ENCODE data around the gene NDUFA8.

DNA sequence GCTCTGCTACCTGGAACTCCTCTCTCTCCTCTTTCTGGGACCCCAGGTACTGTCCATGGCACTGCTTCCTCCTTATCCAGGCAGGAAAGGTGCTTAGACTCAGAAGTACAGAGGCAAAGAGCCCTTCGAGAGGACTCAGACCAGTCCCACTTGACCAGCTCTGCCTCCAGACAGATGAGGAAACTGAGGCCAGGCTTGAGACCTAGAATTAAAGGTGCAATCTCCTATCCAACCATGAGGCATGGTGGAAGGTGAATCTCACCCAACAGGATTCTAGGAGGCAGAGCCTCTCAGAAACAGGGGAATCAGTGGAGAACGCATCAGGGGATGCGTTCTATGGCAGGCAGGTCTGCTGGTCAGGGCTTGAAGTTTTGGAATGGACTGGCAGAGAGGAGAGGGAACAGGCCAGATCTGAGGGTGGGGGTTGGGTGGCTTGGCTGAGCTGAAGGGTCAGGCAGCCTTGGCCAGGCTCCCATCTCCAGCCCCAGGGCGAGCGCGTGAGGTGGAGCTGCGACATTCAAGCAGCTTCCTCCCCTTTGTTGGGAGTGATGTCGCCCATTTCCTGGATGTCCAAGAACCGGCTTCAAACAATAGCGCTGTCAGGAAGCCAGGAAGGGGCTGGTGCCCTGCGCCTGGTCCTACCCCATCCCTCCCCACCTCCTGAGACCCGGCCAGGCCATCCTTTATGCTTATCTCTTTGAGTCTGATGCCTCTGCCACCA, 26.2 kb downstream of the NDUFA8 start:
- TF ChIP-seq, protein P1, sequence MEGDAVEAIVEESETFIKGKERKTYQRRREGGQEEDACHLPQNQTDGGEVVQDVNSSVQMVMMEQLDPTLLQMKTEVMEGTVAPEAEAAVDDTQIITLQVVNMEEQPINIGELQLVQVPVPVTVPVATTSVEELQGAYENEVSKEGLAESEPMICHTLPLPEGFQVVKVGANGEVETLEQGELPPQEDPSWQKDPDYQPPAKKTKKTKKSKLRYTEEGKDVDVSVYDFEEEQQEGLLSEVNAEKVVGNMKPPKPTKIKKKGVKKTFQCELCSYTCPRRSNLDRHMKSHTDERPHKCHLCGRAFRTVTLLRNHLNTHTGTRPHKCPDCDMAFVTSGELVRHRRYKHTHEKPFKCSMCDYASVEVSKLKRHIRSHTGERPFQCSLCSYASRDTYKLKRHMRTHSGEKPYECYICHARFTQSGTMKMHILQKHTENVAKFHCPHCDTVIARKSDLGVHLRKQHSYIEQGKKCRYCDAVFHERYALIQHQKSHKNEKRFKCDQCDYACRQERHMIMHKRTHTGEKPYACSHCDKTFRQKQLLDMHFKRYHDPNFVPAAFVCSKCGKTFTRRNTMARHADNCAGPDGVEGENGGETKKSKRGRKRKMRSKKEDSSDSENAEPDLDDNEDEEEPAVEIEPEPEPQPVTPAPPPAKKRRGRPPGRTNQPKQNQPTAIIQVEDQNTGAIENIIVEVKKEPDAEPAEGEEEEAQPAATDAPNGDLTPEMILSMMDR (IDR thresholded peaks at IDR 0.05) = no peak
- no peak for TF ChIP-seq POLR2A (IDR thresholded peaks at IDR 0.05)
